DND-41 (cell line): ENCODE data around the gene RAB3C.

Source experiments
- EZH2 ChIP-seq: IDR thresholded peaks from 3 replicates; pipeline ENCODE4 v1.6.1; 2012; ENCODE audit warnings: borderline replicate concordance, low read depth, mild to moderate bottlenecking, moderate library complexity, low read length, inconsistent platforms; ENCODE audit not compliant: severe bottlenecking
- TF ChIP-seq, protein P1 (sequence below): IDR thresholded peaks from 2 replicates; pipeline ENCODE4 v1.5.1; 2012; ENCODE audit warnings: borderline replicate concordance, low read length, moderate library complexity, mild to moderate bottlenecking; ENCODE audit not compliant: poor library complexity, severe bottlenecking; ENCODE audit errors: extremely low read depth

DNA sequence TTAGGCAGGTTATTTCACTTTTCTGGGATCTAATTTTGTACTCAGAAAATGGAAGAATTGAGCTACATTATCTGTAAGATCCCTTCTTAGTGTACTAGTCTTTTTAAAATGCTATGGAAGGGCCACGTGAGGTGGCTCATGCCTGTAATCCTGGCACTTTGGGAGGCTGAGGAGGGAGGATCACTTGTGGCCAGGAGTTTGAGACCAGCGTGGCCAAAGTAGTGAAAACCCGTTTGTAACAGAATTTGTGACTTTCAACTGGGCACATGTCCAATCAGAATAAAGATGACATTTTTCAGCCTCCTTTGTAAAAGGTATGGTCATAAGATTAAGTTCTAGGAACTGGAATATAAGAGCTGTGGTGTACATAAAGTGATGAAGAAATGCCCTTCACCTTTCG, 3.1 kb upstream of the RAB3C start:
- TF ChIP-seq, protein P1, sequence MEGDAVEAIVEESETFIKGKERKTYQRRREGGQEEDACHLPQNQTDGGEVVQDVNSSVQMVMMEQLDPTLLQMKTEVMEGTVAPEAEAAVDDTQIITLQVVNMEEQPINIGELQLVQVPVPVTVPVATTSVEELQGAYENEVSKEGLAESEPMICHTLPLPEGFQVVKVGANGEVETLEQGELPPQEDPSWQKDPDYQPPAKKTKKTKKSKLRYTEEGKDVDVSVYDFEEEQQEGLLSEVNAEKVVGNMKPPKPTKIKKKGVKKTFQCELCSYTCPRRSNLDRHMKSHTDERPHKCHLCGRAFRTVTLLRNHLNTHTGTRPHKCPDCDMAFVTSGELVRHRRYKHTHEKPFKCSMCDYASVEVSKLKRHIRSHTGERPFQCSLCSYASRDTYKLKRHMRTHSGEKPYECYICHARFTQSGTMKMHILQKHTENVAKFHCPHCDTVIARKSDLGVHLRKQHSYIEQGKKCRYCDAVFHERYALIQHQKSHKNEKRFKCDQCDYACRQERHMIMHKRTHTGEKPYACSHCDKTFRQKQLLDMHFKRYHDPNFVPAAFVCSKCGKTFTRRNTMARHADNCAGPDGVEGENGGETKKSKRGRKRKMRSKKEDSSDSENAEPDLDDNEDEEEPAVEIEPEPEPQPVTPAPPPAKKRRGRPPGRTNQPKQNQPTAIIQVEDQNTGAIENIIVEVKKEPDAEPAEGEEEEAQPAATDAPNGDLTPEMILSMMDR: no peak
- no peak for TF ChIP-seq EZH2
